HEK293T (cell line): ENCODE results near the gene SART3.

Source experiments
- BHLHE40 ChIP-seq: fragments of 450-650 bp; IDR thresholded peaks from 2 replicates; pipeline ENCODE4 v1.6.1; 2016; ENCODE audit warnings: mild to moderate bottlenecking, moderate library complexity, borderline replicate concordance
- FOXM1 ChIP-seq: fragments of 450-650 bp; IDR thresholded peaks from 2 replicates; pipeline ENCODE4 v1.6.1; 2017; ENCODE audit warnings: mild to moderate bottlenecking, borderline replicate concordance
- L3MBTL2 ChIP-seq: fragments of 450-650 bp; conservative IDR thresholded peaks from 2 replicates; pipeline ENCODE4 v1.6.1; 2016; ENCODE audit warnings: mild to moderate bottlenecking
- LEF1 ChIP-seq: fragments of 450-650 bp; IDR thresholded peaks from 2 replicates; pipeline ENCODE4 v1.6.1; 2017; ENCODE audit warnings: mild to moderate bottlenecking, borderline replicate concordance
- SP1 ChIP-seq: fragments of 450-650 bp; IDR thresholded peaks from 2 replicates; pipeline ENCODE4 v1.6.1; 2017
- TARDBP ChIP-seq: fragments of 450-650 bp; IDR thresholded peaks from 2 replicates; pipeline ENCODE4 v1.6.1; 2016

DNA sequence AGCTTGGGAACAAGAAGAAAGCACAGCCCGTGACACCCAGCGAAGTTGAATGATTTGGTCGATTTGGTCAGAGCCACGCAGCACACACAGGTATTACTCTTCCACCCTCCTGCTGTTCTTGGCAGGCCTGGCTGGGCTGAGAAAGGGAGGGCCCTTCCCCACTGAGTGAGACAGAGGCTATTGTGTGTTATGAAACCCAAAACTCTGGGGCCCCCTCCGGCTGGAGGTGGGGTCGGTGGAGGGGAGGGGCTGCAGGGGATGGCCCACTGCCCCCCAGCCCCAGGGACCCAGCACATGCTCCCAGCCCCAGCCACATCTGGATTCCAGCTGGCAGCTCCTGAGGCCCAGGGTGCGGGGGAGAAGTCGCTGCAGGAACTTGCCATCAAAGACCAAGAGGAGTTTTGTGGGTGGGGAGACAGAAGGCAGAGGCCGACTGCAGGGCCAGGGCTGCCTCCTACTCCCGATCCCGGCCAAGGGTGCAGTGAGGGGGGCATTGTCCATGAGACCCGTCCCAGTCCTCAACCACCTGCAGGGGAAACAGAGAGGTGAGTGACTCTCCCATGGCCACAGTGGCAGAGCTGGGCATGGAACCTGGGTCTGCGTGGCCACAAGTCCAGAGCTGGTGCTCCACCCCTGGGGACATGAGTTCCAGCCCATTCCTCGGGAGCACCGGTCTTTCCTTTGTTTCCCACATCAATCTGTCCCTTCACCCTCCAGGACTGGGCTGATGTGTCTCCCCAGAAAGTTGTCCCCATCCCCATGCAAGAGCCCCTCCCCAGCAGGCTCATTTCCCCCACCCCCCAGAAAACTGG lies 28.3 kb upstream of the SART3 start:
- TF ChIP-seq SP1 (no peak), TARDBP (no peak), FOXM1 (no peak), LEF1 (no peak), BHLHE40 (no peak), L3MBTL2 (no peak)
